Endothelial cell of umbilical vein (primary cell): ENCODE data around the gene EFR3B. TPM values are rescaled to one million over a fixed set of nuclear protein-coding genes. Genes with fewer than 3 reads are reported as not detected.

Source experiments
- BruUV-seq: library from RNA; stranded (reverse); fragments of 400-500 nt; replicated peaks from 2 replicates; lab custom pipeline; 2021; lab: Mats Ljungman, UMichigan
- CTCF ChIA-PET: fragments of 300-600, 350-600 bp; sonication (Branson Sonifier 250); formaldehyde crosslinking; loops from one replicate; lab custom pipeline; 2021; ENCODE audit warnings: antibody characterized with exemption, inconsistent platforms; lab: Charles Lee
- POLR2A ChIA-PET: fragments of 300-600, 350-600 bp; sonication (Branson Sonifier 250); formaldehyde crosslinking; loops from one replicate; lab custom pipeline; 2021; ENCODE audit warnings: antibody characterized with exemption, inconsistent platforms; lab: Charles Lee
- DNase-seq: peaks from one replicate; pipeline ENCODE4 v3.0.0-alpha.2; 2011; ENCODE audit warnings: low read depth, low spot score
- FAIRE-seq: peaks from 2 replicates; lab custom pipeline; 2011; peaks lifted over from hg19 to GRCh38; lab: Jason Lieb, UNC
- H2AFZ ChIP-seq: 2 replicates; pipeline ENCODE4 v1.6.0; 2012; ENCODE audit warnings: low read depth, low read length, control low read depth, inconsistent platforms
- H3K27ac ChIP-seq: 2 replicates; pipeline ENCODE4 v1.5.1; 2011; ENCODE audit warnings: low read depth, mild to moderate bottlenecking, control low read depth, low read length, moderate library complexity; ENCODE audit not compliant: insufficient read depth
- H3K27me3 ChIP-seq, 2 experiments: 2 replicates each; pipeline versions ENCODE4 v1.6.0 to v1.6.1; 2011; ENCODE audit warnings: low read length in 2 of 2, mixed read lengths in 1 of 2; ENCODE audit not compliant: control insufficient read depth in 2 of 2, insufficient read depth in 2 of 2
- H3K36me3 ChIP-seq, 2 experiments: 2 replicates in 1 of 2; 3 replicates in 1 of 2; pipeline ENCODE4 v1.5.1; 2011; ENCODE audit warnings: low read length in 2 of 2, mild to moderate bottlenecking in 1 of 2, moderate library complexity in 1 of 2; ENCODE audit not compliant: control insufficient read depth in 2 of 2, insufficient read depth in 2 of 2; ENCODE audit errors: extremely low read depth in 1 of 2
- H3K4me1 ChIP-seq: 3 replicates; pipeline ENCODE4 v1.5.1; 2011; ENCODE audit warnings: mild to moderate bottlenecking, low read length; ENCODE audit not compliant: control insufficient read depth, insufficient read depth; ENCODE audit errors: extremely low read depth
- H3K4me2 ChIP-seq: 2 replicates; pipeline ENCODE4 v1.6.1; 2011; ENCODE audit warnings: low read length, control low read depth, mixed read lengths; ENCODE audit not compliant: insufficient read depth
- H3K4me3 ChIP-seq, 3 experiments: fragments of 200-600 bp in 1 of 3; sonication (generic), shearing (Covaris generic) in 1 of 3; replicated peaks in 1 of 3; 2 replicates each; pipeline ENCODE4 v1.5.1; 2011 to 2016; ENCODE audit warnings: control low read depth in 3 of 3, low read length in 3 of 3, mild to moderate bottlenecking in 2 of 3, inconsistent platforms in 1 of 3, low read depth in 1 of 3, moderate library complexity in 1 of 3; ENCODE audit not compliant: insufficient read depth in 1 of 3
- H3K79me2 ChIP-seq: 2 replicates; pipeline ENCODE4 v1.6.0; 2012; ENCODE audit warnings: low read length, inconsistent platforms; ENCODE audit not compliant: control insufficient read depth, insufficient read depth
- H3K9ac ChIP-seq: replicated peaks from 2 replicates; pipeline ENCODE3; 2011; ENCODE audit warnings: low read length, control low read depth; ENCODE audit not compliant: insufficient read depth; ENCODE audit errors: extremely low read depth
- H3K9me1 ChIP-seq: replicated peaks from 3 replicates; pipeline ENCODE4 v1.6.0; 2011; ENCODE audit warnings: mild to moderate bottlenecking, low read length; ENCODE audit not compliant: control insufficient read depth, insufficient read depth; ENCODE audit errors: extremely low read depth
- H3K9me3 ChIP-seq: replicated peaks from 2 replicates; pipeline ENCODE4 v1.5.1; 2012; ENCODE audit warnings: low read length, inconsistent platforms; ENCODE audit not compliant: control insufficient read depth, insufficient read depth
- H4K20me1 ChIP-seq: replicated peaks from 2 replicates; pipeline ENCODE3; 2011; ENCODE audit warnings: mild to moderate bottlenecking, low read length; ENCODE audit not compliant: control insufficient read depth, insufficient read depth; ENCODE audit errors: extremely low read depth
- EZH2 ChIP-seq: IDR thresholded peaks from 2 replicates; pipeline ENCODE4 v1.6.1; 2012; ENCODE audit warnings: borderline replicate concordance, low read depth, mild to moderate bottlenecking, moderate library complexity, low read length, inconsistent platforms; ENCODE audit not compliant: severe bottlenecking
- GATA2 ChIP-seq: IDR thresholded peaks from 2 replicates; pipeline ENCODE4 v1.7.0; 2011; ENCODE audit warnings: low read depth, mild to moderate bottlenecking, moderate library complexity, mixed read lengths, low read length; ENCODE audit not compliant: insufficient read length, insufficient read depth
- JUN ChIP-seq: IDR thresholded peaks from 2 replicates; pipeline ENCODE4 v1.6.1; 2011; ENCODE audit warnings: borderline replicate concordance, low read depth; ENCODE audit not compliant: insufficient read length, insufficient read depth
- MYC ChIP-seq: IDR thresholded peaks from one replicate; pipeline ENCODE4 v1.6.1; 2011; ENCODE audit warnings: mild to moderate bottlenecking, low read depth, low read length
- dilution Hi-C: fragments of 300-500 bp; cut with MboI; formaldehyde crosslinking; loops from one replicate; pipeline ENCODE4 v1.15.0; 2019; ENCODE audit warnings: low sequenced_read_pairs; ENCODE audit not compliant: extremely low pct_ligation_motif_present
- intact Hi-C: fragments of 100-400 bp; cut with micrococcal nuclease; formaldehyde crosslinking; loops from one replicate; pipeline ENCODE4 v1.10.0; 2022
- polyA plus RNA-seq, 4 experiments: library from polyadenylated mRNA; depleted of rRNA in 3 of 4; stranded (reverse) in 3 of 4; unstranded in 1 of 4; fragments of >200 nt; gene quantifications; 2 replicates each; pipeline versions ENCODE4 v1.2.1 to v1.2.3, GENCODE V29; 2011 to 2012; ENCODE audit warnings: missing spikeins in 1 of 4
- total RNA-seq: library from RNA; stranded (reverse); gene quantifications from 2 replicates; pipeline ENCODE4 v1.2.3, GENCODE V29; 2021
- TF ChIP-seq, protein P1 (sequence below): IDR thresholded peaks from 2 replicates; pipeline ENCODE4 v1.6.1; 2011; ENCODE audit not compliant: insufficient read depth, insufficient read length
- TF ChIP-seq, protein P2 (sequence below), 2 donors: IDR thresholded peaks; 1 replicate in 1 of 2; 2 replicates in 1 of 2; pipeline ENCODE4 v1.5.1; 2011; ENCODE audit warnings: low read length in 2 of 2, mild to moderate bottlenecking in 2 of 2, moderate library complexity in 2 of 2, control low read depth in 1 of 2, inconsistent platforms in 1 of 2, low read depth in 1 of 2; ENCODE audit not compliant: insufficient read depth in 1 of 2; ENCODE audit errors: extremely low read depth in 1 of 2

EFR3B gene
- total and polyA plus RNA-seq, 2 donors (not counting 3 experiments of a cell fraction or from before 2014, with no cell fraction given): 0.15 to 0.77 TPM

GRCh38 chr2:25021791-25022362 is 20.0 kb upstream of the EFR3B start:
- BruUV-seq: no TSS peak
- Histone ChIP-seq H3K27ac (no peak overlapping the region), H3K9ac (no peak overlapping the region), H3K36me3 (no peaks in the 10 kb centered on the region), H3K27me3 (peaks cover 9 to 11% of the 10 kb centered on the region in 2 experiments), H3K4me3 (no peak overlapping the region), H3K9me3 (no peaks in the 10 kb centered on the region), H4K20me1 (no peaks in the 10 kb centered on the region), H3K4me2 (no peak overlapping the region), H2AFZ (no peak overlapping the region), H3K4me1 (no peaks in the 10 kb centered on the region), H3K79me2 (no peaks in the 10 kb centered on the region), H3K9me1 (no peaks in the 10 kb centered on the region)
- intact Hi-C loops: no loop called here
- FAIRE-seq (no peak), DNase-seq (no peak)
- CTCF ChIA-PET: no interaction called here
- dilution Hi-C loops: no loop called here
- POLR2A ChIA-PET: no interaction called here
- TF ChIP-seq, protein P1, sequence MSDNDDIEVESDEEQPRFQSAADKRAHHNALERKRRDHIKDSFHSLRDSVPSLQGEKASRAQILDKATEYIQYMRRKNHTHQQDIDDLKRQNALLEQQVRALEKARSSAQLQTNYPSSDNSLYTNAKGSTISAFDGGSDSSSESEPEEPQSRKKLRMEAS: no peak
- TF ChIP-seq JUN (no peak), EZH2 (no peak), GATA2 (no peak), MYC (no peak)
- TF ChIP-seq, protein P2, sequence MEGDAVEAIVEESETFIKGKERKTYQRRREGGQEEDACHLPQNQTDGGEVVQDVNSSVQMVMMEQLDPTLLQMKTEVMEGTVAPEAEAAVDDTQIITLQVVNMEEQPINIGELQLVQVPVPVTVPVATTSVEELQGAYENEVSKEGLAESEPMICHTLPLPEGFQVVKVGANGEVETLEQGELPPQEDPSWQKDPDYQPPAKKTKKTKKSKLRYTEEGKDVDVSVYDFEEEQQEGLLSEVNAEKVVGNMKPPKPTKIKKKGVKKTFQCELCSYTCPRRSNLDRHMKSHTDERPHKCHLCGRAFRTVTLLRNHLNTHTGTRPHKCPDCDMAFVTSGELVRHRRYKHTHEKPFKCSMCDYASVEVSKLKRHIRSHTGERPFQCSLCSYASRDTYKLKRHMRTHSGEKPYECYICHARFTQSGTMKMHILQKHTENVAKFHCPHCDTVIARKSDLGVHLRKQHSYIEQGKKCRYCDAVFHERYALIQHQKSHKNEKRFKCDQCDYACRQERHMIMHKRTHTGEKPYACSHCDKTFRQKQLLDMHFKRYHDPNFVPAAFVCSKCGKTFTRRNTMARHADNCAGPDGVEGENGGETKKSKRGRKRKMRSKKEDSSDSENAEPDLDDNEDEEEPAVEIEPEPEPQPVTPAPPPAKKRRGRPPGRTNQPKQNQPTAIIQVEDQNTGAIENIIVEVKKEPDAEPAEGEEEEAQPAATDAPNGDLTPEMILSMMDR (IDR thresholded peaks at IDR 0.05; ENCODE audit: extremely low read depth in 1 of 2, insufficient read depth in 1 of 2, low read depth in 1 of 2, low read length in 2 of 2): no peak
